Adipose tissue (tissue), 3 donors: Measurements from ENCODE around the gene ANKRD66. TPM values are rescaled to one million over a fixed set of nuclear protein-coding genes. Genes with fewer than 3 reads are reported as not detected.

Source experiments
- H3K27ac ChIP-seq: one replicate; pipeline ENCODE4 v1.5.1; 2013; ENCODE audit warnings: low read depth, low read length
- WGBS, 3 donors: extraction: QIAGEN DNeasy Blood & Tissue Kit; methylation state at CpG; one replicate each; pipeline ENCODE4 v1.1.7; 2013; 5-methylcytosine and 5-hydroxymethylcytosine counted together
- polyA plus RNA-seq, 3 donors: library from polyadenylated mRNA; stranded (reverse); fragments of 200-250 nt; gene quantifications; one replicate each; pipeline ENCODE4 v1.2.3, GENCODE V29; 2013
- donor health status: healthy with polysubstance abuse.
- donor health status: Bipolar disorder and iron deficiency.
- donor health status: healthy.

The ANKRD66 gene
- polyA plus RNA-seq, 3 donors = not detected

DNA sequence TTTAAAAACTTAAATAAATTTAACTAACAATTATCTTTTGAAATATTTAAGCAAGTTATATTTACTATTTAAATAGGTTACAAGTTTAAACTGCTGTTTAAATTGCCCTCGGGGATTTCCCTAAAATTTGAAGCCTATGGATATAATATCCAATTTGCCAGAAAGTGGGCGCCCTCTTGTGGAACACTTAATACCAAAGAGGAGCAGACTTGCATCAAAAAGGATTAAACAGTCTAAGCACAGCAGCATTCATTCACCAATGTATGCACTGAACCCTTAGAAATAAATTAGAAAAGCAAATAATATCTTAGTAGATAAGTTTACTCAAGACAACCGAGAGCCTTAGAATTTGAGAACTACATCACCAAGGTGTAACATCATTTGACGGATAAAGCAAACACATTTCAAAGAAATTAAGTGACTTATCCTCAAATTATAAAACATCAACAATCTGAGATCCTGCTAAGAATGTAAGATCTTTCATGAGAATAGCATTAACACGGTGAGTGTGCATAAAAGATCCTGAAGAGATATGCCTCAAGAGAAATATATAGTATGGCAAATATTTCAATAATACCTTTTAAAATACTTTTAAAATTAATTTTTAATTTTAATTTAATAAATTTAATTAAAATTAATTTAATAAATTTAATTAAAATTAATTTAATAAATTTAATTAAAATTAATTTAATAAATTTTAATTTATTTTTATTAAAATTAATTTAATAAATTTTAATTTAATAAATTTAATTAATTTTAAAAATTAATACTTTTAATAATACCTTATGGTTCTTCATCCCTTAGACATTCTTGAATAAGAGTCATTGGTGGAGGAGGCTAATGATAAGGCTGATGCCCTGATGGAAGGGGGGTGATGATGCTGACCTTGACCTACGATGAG is 35.0 kb downstream of the ANKRD66 start:
- no peak overlapping the region for H3K27ac ChIP-seq
- WGBS, 3 donors = 33 to 40% (median 36%) methylated on average over 6 of the region's 6 CpGs

DNA sequence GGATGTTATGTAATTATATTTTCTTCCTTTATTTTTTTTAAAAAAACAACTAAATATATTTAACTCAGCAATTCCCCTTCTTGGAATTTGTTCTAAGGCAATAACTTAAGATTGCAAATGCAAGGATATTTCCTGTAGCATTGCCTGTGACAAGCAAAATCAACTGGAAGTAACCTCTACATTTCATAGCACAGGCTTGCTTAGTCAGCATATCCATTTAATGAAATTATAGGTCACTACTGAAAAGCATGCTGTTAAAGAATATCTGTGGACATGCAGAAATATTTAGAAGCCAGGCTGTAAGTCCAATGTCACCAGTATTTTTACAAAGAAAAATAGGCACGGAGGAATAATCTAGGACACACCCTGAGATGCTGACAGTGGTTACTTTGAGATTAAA is 37.8 kb downstream of the ANKRD66 start:
- no peak overlapping the region for H3K27ac ChIP-seq
- 76 to 88% (median 81%) methylated on average over 1 of the region's 1 CpG for WGBS, 3 donors

DNA sequence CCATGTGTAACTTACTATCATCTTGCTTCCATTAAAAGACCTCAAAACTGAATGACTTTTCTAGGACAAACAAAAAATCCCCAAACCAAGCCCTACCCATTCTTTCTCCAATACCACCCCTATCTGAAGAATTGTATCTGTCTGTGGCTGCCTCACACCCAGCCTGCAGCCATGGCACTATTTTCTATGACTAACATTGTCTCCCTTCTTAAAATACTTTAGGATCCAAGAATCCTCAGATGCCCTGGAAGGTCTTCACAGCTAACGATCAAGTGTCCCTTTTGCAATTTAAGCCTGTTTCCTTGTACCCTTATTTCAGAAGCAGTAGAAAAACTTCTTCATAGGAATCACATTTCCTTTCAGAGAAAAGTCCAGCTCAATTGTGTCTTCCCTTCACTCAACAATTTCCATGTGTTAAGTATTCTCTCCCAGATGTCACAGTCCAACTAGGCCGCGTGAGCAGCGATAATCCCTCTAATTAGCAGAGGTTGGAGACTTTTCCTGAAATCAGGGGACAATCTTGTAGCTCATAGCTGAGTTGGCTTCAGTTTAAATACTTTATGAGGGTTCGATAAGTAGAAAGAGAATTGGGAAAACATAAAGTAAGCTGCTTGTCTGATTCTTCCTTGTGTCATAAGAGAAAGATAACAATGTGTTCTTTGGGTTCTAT is 41.3 kb downstream of the ANKRD66 start:
- no peak overlapping the region for H3K27ac ChIP-seq
- 87 to 97% (median 95%) methylated on average over 5 of the region's 5 CpGs for WGBS, 3 donors

DNA sequence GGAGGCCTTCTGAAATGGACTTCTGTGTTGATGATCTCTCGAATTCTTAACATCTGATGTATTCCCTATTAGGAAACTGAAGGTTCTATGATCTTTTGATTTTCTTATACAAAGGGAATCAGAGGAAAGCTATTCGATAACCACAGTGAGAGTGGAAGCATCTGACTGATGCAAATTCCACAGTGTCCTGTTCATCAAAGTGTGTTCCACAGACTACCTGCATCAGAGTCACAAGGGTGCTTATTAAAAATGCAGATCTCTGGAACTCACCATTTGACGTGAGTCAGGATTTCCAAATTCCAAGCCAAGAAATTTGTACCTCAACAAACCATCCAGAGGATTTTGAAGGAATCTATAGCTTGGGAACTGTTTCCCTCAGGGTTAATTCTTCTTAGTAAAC is 42.1 kb downstream of the ANKRD66 start:
- no peak overlapping the region for H3K27ac ChIP-seq
- WGBS, 3 donors = 75 to 96% (median 94%) methylated on average over 3 of the region's 3 CpGs

DNA sequence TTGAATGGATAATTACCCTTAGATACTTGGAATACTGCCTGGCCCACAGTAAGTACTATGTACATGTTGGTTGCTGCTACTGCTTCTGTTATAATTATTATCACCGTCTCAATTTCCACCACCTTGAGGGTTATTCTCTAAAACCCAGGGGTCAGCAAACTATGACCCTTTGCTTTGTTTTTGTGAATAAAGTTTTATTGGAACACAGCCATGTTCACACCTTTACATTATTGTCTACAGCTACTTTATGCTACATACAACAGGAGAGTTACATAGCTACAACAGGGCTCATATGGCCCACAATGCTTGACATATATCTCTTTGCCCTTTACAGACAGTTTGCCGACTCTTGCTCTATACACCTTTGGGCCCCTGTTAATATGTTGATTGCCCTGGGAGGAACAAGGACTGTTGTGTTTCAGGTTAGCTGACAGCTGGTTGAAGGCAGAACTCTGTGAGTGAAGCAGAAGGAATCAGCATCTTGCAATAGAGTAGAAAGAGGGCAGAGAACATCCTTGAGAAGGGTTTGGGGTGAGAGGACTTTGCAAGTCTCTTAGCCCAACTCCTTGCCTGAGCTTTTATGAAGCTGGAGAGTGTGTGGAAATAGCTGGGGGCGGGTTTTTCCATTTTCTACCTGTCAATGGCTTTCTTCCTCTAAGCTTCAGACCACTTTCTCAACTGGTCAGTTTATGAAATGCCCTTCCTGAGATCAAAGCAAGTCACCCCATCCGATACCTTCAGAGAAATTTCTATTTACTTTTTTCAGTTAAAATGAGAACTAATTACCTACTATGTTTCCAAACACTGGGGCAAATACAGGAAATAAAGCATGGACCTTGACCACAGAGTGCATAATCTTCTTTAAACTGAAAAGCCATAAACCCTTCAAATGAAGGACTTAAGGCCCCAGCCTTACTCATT is 43.0 kb downstream of the ANKRD66 start:
- no peak overlapping the region for H3K27ac ChIP-seq
- 59 to 71% (median 70%) methylated on average over 4 of the region's 4 CpGs for WGBS, 3 donors

DNA sequence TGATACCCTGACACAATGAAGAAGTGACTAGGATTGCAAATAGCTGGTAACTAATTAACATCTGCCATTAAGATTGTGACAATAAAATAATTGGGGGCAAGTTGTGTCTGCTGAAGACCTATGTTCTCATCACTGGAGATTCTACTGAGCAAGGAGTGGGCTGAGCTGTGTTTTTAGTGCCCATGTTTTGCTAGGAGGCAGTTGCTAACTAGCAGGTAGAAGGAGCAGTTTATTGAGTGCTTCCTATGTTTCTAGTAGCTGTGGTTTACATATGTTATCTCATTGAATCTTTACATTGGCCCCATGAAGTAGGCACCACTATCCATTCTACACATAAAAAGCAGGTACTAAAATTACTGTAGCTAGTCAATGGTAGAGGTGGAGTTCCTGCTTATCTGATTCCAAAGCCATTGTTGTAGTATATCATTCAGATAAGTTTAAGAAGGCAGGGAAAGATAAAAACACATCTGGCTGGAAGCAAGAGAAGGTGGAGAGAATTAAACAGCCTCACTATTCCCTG is 43.7 kb downstream of the ANKRD66 start:
- H3K27ac ChIP-seq = no peak overlapping the region

DNA sequence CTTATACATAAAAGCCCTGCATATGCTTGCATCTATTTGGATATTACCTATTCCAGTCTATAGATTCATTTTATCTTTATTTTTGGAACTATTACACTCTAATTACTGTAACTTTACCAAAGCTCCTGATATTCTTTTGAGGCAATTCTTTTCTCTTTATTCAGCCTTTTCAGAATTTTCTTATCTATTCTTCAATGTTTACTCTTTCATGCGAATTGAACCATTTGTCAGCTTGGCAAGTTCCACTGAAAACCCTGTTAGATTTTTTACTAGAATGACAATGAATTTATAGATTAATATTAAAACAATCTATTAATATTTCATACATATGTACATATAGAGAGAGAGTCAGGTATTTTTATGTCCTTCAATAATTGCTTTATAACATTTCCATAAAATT is 45.9 kb downstream of the ANKRD66 start:
- WGBS, 3 donors = 1 to 45% (median 3%) methylated on average over 1 of the region's 1 CpG
- no peak overlapping the region for H3K27ac ChIP-seq

DNA sequence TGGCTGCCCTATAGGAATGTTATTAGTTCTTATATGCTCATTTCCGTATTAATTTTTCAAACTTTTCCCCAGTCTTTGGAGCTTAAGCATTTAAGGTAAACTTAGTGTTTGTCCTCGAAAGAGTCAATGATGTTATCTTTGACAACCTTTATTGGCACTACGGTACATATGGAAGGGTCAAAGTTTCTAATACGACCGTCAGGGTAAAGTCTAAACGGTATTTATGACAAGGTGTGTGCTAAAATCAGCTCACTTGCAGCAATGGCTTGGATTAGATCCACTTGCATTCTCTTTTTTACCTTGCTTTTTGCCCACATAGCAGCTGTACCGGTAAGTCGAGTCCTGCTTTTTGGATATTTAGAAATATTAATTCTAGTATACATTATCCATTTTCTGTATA is 46.4 kb downstream of the ANKRD66 start, which contains the start of gene MEP1A:
Gene MEP1A, plus strand, starts transcription at position 252 of the 400 bp plus-strand sequence. Its CDS starts 10 bp downstream, at position 262.
- WGBS, 3 donors = 37 to 92% (median 91%) methylated on average over 8 of the region's 8 CpGs
- H3K27ac ChIP-seq = no peak within 1 kb of the TSS

DNA sequence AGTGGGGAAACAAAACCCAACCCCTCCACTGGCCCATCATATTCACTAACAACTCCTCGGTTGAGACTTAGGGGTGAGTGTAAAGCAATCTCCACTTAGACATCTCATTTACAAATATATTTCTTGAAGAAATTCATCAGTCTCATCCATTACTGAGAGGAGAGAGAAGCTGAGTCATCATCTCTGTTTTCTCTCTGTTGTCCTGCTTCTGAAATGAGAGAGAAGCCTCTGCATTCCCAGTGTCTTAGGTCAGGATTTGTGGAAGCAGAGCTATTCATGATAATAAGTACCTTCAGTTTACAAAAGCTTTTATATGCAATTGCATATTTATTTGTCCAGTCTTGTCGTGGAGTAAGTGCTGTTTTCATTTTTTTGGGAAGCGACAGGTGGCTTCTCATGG is 47.3 kb downstream of the ANKRD66 start:
- no peak overlapping the region for H3K27ac ChIP-seq
- 73 to 83% (median 78%) methylated on average over 3 of the region's 3 CpGs for WGBS, 3 donors

DNA sequence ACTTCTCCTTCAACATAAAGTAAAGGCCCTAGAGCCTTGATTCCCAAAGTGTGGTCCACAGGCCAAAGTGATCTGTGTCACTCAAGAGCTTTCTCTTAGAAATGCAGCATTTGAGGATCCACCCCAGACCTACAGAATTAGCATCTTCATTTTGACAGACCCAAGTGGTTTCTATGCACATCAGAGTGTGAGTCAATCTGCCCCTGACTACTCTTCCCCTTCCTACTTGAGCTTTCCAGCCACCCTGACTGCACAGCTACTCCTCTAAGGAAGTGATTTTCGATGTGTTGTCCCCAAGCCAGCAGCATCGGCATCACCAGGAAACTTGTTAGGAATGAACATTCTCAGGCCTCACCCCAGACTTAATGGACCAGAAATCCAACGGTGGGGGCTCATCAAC is 49.1 kb downstream of the ANKRD66 start:
- 75 to 89% (median 86%) methylated on average over 3 of the region's 3 CpGs for WGBS, 3 donors
- no peak overlapping the region for H3K27ac ChIP-seq

DNA sequence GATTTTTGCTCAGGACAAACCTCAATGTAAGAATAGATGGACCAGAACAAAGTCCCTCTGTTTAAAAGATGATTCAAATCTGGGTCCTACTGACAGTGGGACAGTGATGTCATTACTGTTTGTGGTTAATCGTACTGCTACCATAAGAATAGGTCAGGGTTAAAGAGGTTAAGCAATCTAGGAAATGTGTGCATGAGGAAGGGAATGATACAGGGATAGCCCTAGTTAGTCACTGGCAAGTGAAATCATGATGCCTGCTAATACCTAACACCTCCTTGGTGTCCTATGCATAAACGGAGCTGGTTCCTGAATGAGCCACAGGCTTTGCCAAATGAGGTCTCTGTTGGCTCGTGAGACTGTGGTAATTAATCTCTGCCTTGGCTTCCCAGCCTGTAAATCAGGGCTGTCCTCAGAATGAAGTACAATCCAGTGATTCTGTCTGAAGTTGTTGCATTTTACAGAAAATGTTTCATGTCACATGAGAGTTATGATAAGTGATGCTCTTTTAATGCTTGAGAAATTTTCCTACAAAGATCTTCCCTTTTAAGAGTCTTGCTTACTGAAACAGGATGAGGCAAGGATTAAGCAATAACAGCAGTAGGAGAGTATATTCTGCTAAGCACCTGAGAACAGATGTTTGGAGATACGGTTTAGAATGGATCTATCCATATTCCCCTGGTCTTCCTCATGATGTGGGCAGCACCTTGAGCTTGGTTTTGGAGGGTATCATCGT is 50.3 kb downstream of the ANKRD66 start:
- H3K27ac ChIP-seq = no peak overlapping the region
- 36 to 58% (median 47%) methylated on average over 5 of the region's 5 CpGs for WGBS, 3 donors

DNA sequence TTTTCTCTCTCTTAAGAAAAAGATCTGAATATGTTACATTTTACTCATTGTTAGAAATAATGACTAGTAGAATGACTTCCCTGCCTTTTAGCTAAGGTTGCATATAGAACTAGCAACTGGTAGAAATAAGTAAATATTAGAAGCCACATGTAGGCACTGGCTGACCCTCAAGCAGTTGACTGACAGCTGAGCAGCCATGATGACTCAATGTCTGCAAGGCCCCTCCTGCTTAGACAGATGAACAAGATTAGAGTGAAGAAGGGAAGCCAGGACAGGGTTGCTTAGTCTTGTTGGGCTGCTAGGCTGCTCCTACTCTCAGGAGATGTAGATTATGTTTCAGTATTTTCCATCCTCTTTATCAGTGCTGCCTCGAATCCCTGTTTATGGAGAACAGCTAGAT is 52.9 kb downstream of the ANKRD66 start:
- no peak overlapping the region for H3K27ac ChIP-seq
- 42 to 74% (median 54%) methylated on average over 1 of the region's 1 CpG for WGBS, 3 donors

DNA sequence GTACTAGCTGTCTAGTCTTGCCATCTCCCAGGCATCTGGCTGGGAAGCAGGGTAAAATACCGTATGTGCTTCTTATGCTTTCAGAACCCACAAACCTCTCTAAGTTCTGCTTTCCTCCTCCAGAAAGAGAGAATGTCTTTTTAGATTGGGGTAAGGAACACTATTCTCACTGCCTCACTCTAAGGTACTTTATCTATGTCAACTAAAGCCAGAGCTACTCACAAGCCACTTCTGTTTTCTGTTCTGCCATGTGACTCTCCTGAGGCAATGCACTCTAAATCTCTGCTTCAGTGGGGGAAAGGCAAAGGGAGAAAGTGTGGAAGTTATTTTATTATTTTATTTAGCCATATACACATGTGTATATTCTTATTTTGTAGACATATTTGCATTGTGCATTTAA is 62.1 kb downstream of the ANKRD66 start:
- no peak overlapping the region for H3K27ac ChIP-seq
- 28 to 76% (median 39%) methylated on average over 1 of the region's 1 CpG for WGBS, 3 donors

Other genes with a start within 250 kb of the ANKRD66 start
- 1 to 10 TPM; 1.7 to 4.9 (median 4.8) TPM for gene CYP39A1, start 94.1 kb upstream of the ANKRD66 start, polyA plus RNA-seq
- gene SLC25A27, start 94.0 kb upstream of the ANKRD66 start, polyA plus RNA-seq = 10 to 100 TPM in 1 of 3 donors, 1 to 10 TPM in 2; 8.2 to 11.0 (median 9.7) TPM
- under 1 TPM; 0.07 to 0.34 (median 0.07) TPM for gene TDRD6, start 59.0 kb upstream of the ANKRD66 start, polyA plus RNA-seq
- under 1 TPM; 0.25 to 0.74 (median 0.34) TPM for gene PLA2G7, start 11.6 kb upstream of the ANKRD66 start, polyA plus RNA-seq
- under 1 TPM in 2 of 3 donors, not detected in 1; 0.05 to 0.09 TPM for gene MEP1A, start 46.5 kb downstream of the ANKRD66 start, polyA plus RNA-seq
- gene ADGRF5, start 175.0 kb downstream of the ANKRD66 start, polyA plus RNA-seq = 10 to 100 TPM in 2 of 3 donors, 1 to 10 TPM in 1; 5.8 to 47.7 (median 21.3) TPM